MV-4-11 (cell line): ENCODE results near the gene GPR82.
"Not testable (repeated sequence)": the region's sequence is repeated elsewhere in the genome, so short reads cannot be mapped to it uniquely, and the experiment has no call there.

Source experiments
- DNase-seq: peaks from one replicate; lab custom pipeline; 2025; lab: John Stamatoyannopoulos, UW

Gene GPR82, protein sequence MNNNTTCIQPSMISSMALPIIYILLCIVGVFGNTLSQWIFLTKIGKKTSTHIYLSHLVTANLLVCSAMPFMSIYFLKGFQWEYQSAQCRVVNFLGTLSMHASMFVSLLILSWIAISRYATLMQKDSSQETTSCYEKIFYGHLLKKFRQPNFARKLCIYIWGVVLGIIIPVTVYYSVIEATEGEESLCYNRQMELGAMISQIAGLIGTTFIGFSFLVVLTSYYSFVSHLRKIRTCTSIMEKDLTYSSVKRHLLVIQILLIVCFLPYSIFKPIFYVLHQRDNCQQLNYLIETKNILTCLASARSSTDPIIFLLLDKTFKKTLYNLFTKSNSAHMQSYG

DNA sequence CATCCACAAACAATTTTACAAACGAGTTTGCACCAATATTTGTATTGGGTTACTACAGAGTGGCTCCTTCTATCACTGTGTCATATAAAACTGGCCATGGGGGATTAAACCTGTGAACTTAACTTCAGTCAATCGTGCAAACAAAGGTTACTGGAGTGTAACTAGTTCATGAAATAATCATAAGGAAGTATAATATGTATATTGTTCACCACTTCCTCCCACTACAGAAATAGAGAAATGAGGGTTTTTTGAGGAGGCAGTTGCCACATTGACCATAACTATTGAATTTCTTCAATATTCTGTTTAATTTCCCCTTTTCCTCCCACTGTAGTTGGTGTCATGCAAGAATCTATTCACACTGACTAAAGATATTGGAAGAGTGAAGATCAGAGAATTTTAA, at the start of gene GPR82:
GPR82 (plus strand) TSS at position 356 of the 400 bp plus-strand sequence. CDS start 2,846 bp downstream, outside the sequence.
- peak; percentile 80 for DNase-seq

DNA sequence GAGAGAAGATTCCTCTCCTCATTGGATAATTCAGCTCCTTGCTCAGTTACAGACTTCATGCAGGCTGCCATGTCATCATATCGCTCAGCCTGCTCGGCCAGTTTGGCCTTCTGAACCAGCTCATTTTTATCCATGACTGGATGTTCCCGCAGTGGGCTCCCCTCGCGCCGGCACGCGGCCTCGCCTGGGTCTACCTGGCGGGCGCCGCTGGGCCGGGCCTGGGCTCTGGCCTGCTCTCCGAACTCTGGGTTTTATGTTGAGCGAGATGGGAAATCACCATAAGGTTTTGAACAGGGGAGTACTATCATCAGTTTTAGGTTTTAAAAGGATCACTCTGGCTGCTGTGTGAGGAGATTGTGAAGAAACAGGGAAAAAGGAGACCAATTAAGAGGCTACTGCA, 47.6 kb upstream of the GPR82 start:
- not testable (repeated sequence) for DNase-seq

DNA sequence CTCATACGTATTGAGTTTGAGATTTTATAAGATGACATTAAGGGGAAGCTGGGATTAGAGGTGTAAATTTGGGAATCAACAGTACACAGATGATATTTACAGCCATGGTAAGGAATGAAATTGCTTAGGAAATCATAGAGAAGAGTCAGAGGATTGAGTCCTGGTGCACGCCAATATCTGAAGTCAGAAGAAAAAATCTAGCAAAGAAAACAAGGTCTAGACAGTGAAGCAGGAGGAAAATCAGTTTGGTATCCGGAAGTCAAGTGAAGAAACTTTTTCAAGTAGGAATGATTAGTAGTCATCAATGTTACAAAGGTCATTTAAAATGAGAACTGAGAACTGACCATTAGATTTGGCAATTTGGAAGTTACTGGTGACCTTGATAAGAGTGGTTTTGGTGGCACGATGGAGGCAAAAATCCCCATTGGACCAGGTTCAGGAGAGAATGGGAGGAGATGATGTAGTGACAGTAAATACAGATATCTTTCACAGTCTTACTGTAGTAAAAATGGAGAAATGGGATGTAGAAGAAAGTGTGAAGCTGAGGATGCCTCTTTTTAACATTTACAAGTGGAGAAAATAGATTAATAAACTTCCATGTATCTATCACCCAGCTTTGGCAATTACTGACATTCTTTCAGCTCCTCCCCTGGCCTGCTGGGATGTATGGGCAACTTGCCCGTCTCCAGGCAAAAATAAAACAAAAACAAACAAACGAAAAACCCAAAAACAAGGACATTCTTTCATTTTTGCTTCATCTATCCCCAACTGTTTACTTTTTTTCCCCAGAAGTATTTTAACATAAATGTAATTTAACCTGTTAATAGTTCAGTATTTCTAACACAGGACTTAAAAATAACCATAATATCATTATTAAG, 46.6 kb upstream of the GPR82 start:
- no peak for DNase-seq

DNA sequence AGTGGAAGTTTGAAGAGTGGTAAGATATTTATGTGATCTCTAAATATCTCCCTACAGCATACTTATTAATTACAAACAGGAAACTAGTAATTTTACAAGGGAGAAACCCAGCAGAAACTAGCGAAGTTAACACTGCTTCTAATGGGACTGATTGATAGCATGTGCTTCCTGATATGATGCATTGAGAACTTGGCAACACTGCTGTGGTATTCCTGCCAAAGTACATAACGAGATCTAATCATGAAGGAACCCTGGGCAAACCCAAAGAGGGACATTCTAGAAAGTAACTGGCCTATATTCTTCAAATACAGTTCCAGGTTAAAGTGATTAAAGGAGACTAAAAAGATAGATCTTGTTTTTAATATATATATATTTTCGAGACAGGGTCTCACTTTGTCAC, 39.8 kb upstream of the GPR82 start:
- DNase-seq, result no peak

DNA sequence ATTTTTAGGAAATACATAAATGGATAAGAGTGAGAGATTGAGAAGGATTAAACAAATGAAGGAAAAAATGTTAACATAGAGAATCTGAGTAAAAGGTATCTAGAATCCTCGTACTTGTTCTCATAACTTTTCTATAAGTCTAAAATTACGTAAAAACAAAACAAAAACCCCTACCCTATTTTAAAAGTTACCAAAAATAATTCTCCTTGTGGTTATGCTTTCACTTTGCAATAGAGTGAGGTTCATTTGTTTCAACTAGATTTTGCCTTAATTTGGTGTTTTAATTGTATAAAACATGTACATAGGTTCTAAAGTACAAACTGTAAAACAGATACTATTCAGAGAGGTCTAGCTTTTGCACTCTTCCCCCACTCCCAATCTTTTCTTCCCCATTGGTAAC, 39.0 kb upstream of the GPR82 start:
- DNase-seq, result no peak

DNA sequence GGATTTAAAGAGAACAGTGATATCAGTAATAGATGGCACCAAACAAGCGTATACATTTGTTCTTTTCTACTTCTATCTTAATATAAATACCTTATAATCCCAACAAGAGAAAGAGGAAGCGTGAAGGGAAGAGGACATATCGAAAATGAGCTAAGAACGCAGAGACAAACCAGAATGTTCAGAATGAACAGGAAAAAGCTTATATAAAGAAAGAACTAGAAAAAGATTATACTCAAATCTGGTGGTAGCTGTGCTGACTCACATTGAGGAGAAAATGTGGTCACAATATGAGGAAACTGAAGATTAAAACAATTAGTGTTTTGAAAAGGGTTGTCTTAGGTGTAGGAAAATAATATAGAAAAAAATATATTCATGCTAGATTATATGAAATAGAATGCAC, 37.2 kb upstream of the GPR82 start:
- peak; percentile 88 for DNase-seq

DNA sequence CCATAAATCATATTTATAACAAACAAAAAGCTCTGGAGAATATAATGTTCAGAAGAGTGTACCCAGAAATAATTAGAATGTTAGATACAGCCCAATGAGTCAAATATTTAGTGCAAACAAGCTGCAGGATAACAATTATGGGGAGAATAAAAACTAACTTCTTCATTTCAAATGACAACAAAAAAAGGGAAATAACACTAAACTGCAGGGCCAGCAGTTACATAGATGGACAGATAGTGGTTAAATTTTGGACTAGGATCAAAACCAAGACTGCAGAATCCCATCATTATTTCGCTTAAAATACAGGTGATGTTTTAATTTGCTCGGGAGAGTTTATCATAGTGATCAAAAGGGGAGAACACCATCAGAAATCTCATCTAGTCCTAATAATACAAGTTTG, 35.8 kb upstream of the GPR82 start:
- DNase-seq, result peak; percentile 30

DNA sequence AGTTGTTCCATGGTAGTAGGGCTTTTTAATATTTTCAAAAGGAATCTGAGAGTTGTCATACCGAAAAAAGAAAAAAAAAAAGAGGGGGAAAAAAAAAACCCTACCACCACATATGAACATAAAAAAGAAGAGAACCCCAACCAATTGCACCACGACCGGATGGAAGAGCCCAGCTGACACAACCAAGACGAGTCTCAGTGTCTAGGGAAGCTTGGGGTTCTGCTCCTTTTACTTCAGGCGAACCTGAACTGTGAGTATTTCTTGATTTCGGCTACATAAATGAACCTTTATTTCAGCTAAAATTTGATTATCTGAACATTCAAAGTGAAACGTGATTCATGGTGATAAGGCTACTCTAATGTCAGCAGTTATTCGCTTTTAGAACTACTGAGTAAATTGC, 35.1 kb upstream of the GPR82 start, which contains the start of gene GPR34:
GPR34 (plus strand) TSS at position 139 of the 400 bp plus-strand sequence. CDS start 6,661 bp downstream, outside the sequence.
- peak; percentile 20 for DNase-seq

DNA sequence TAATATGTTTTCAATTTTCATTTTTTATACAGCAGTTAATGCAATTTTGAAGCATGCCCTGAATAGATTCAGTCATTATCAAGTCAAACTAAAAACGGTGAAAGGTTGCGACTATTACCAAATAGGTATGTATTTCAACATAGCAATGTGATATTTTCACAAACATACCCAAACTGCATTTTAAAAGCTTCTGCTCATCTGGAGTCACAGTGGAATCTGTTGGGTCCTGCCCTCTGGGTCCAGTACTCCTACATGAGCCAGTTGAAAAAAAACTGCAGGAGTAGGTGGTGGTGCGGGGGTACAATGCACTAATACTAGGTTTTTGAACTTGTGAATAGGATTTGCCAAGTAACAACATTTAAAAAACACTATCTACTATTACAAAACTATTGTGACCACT, 34.3 kb upstream of the GPR82 start:
- DNase-seq, result no peak

DNA sequence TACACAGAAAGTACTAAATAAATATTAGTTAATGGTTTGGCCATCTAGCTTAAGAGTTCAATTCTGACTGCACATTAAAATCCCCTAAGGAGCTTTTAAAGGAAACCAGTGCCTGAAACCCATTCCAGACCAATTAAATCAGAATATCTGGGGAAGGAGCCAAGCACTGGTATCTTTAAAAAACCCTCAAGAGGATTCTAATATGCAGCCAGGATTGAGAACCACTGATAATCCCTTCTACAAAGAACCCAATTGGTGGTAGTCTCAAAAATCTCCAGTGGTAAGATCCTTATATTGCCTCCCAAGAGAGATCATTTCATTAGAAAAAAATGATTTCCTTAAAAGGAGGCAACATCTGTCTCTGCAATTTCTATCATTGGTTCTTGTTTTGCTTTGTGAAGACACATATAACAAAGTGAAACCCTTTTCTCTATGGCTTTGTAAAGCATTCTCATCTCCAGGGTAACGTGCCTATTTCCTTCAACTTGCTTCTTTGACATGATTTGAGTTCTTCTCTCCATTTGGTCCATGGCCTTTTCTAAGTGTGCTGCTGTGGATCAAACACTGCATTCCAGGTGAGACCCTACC, 31.7 kb upstream of the GPR82 start:
- peak; percentile 6 for DNase-seq

DNA sequence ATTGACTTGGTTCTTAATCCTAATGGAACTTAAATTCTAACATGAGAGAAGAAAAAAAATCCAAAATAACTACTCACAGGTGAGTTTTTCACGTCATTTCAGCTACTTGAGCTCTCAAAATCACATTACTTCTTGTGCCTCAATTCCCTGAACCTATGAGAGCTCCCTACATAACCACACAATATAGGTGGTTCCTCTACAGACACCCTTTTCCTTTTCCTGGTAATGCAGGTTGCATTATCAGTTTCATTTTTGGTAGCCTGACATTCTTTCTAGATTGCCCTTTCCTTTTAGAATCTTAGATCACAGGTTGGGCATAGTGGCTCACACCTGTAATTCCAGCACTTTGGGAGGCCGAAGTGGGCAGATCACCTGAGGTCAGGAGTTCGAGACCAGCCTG, 31.0 kb upstream of the GPR82 start:
- no peak for DNase-seq

DNA sequence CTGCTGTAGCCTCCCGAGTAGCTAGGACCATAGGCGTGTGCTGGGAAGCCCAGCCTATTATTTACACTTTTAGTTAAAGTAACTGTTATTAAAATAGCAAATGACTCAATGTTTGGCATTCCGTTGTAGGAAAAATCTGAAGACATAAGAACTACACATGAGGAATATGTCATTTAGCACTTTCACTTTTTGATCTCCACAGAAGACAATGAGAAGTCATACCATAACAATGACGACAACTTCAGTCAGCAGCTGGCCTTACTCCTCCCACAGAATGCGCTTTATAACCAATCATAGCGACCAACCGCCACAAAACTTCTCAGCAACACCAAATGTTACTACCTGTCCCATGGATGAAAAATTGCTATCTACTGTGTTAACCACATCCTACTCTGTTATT, 28.6 kb upstream of the GPR82 start:
- DNase-seq, result no peak

DNA sequence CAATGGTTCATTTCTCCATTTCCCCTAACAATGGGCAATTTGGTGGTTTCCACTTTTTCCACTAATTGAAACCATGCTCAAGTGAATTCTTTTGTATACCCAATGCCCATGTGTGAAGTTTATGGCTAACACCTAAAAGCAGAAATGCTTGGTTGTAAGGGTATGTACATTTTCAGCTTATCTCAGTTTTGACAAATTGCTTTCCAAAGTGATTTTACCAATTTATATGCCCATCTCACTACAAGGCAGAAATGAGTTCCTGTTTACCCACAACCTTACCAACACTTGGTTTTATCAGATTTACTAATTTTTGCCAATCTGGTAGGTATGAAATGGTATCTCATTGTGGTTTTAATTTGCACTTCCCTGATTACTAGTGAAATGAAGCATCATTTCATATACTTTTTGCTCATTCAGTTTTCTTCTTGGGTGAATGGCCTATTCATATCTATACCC, 20.4 kb upstream of the GPR82 start:
- DNase-seq, result peak; percentile 15

DNA sequence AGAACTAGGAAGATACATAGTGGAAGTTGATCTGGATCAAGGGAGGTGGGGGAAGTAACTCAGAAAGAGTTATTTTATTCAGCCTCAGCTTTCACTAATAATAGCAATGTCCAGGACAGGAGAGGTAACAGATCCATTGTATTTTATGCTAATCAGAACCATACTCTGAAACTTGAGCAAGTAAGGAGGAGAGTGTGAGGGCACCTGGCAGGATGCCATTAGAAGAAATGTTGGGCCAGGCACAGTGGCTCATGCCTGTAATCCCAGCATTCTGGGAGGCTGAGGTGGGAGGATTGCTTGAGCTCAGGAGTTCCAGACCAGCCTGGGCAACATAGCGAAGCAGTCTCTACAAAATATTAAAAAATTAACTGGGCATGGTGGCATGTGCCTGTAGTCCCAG, 18.9 kb upstream of the GPR82 start:
- DNase-seq, result no peak

DNA sequence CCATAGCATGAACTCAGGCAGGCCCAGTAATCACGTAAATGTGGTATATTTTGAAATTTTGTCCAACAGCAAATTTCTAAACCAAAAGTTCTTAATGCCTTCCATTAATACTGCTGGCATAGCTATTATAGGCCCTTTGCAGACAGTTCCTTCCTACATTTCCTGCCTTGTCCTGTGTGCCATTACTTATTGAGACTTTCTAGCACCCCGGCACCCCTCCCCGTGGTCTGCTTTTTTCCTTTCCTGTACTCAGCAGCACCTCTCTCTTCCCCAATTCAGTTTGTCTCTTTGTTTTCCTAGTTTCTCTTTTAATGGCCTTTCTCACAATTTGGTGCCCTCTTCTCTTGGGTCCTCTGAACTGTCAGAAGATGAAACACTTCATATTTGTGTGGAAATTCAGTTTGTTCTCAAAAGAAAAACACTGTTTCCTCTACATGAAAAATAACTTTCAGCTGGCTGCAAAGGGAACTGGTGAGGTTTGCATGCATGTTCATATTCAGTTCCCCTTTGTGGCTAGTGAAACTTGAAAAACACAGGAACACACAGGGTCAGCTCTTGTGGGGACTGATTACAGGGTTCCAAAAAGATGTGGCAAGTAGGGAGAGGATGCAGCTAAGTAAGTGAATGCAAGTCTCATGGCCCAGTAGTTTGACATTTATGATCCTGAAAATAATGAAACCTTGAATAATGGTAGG, 18.2 kb upstream of the GPR82 start:
- DNase-seq, result peak; percentile 94

DNA sequence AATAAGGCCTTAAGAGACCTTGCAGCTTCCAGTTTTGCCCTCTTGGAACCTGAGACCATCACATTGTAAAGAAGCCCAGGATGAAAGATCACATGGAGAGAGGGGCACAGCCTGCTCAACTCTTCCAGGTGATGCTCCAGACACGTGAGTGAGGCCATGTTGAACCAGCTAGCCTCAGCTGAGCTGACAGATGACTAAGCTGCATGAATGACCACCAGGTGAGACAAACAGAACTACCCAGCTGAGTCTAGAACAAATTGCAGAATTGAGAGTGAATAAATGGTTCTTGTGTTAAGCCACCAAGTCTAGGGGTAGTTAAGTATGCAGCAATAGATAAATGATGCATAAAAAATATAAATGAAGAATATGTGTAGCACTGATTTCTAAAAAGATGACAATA, 16.8 kb upstream of the GPR82 start:
- DNase-seq, result no peak

DNA sequence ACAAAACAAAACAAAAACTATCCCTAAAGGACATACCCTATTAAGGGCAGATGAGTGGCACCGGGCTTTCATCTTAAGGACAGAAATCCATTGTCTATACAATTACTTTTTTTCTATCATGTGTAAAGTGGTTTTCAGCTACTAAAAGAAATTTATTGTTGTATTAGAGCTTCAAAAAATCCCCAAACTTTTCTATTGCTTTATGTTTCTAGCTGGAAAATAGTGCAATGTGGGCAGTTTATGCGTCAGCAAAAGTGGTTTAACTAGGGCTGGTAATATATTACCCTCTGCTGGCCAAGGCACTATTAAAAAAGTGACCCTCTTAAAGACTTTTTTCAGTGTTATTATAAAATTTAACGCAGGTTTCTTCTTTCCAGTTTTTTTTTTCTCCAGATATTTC, 15.5 kb upstream of the GPR82 start:
- DNase-seq, result no peak

DNA sequence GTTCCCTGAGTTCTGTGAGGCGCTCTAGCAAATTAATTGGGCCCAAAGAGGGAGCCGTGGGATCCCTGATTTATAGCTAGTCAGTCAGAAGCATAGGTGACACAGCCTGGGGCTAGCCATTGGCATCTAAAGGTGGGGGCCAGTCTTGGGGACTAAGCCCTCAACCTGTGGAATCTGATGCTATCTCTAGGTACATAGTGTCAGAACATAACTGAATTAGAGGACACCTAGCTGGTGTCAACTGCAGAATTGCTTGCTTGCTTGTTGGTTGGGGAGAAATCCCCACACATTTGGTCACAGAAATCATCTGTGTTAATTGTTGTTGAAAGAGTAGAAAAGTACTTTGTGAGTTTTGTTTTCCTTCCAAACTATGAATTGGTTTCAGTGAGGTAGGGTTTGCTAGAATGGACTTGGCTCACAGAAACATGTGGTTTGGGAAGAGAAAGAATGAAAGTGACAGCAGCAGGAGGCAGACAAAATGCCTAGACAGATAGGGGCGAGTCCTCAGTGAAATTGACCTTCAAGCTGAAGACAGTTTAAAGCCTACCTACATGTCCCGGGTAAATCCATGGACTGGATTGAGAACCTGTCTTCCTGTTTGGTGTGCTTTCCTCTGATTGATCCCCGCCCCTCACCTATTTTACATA, 12.8 kb upstream of the GPR82 start:
- no peak for DNase-seq

DNA sequence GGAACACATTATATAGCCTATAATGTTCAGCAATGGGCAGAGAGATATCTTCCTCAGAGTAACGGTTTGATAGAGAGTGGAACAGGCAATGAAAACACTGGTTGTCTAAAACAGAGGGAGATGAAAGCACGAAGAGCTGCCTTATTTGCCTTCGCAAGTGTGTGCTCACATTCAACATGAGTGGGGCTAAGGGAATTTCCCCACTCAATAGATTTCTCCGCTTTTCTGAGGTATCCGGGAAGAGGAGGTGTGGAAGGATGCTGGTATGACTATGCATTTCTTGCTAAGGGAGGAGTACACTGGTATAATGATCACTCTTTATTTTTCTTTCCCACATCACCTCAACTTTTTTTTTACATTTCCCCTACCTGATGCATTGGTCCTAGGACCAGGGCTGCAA, 7.8 kb upstream of the GPR82 start:
- DNase-seq, result no peak

DNA sequence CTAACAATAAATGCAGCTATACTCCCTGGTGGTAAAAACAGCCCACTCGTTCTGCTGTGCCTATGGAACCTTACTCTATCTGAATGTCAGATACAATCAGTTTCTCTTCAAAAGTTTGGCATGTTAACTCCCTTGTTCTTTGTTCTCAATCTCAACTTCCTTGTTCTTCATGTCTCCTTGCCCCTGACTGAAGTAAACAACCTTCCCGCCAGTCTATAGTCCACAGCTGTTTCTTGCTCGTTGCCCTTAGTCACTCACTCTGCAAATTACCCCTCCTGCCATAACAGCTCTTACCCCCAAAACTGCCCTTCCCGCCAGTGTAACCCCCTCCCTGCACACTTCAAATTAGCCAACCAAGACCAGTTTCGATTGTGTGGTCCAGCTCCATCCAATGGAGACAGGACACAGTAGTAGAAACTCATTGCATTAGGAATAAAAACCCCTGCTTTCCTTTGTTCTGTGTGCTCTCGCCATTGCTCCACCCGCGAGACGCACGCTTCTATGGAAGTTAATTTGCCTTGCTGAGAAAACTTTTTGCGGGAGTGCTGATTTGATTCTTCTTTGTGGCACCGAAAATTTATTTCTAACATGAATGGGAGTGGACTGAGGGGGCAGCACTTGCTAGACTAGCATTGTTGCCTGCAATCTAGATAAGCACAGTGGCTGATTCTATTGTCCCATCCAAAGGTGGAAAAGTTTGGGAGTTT, 7.1 kb upstream of the GPR82 start:
- no peak for DNase-seq
